ENCODE results near the gene SOBP.

- TF ChIP-seq CTCF (IDR thresholded peaks at IDR 0.05) (no peak), POLR2A (IDR thresholded peaks at IDR 0.05) (no peak), EP300 (IDR thresholded peaks at IDR 0.05) (no peak), POLR2AphosphoS5 (IDR thresholded peaks at IDR 0.05) (no peak)
Observed at GRCh38 chr6:107563694-107564588, 74.0 kb downstream of the SOBP start.
